H9 (cell line): Measurements from ENCODE around the gene NEUROD1. TPM values are rescaled to one million over a fixed set of nuclear protein-coding genes. Genes with fewer than 3 reads are reported as not detected.

Experiments used
- DNase-seq: peaks from one replicate; pipeline ENCODE4 v3.0.0-alpha.2; 2017
- H2AFZ ChIP-seq: one replicate; pipeline ENCODE4 v1.6.1; 2013; ENCODE audit warnings: mild to moderate bottlenecking, low read length, control low read depth, moderate library complexity
- H2AK5ac ChIP-seq: 2 replicates; pipeline ENCODE4 v1.6.1; 2013; ENCODE audit warnings: low read length, control low read depth, mixed read lengths; ENCODE audit not compliant: insufficient read length
- H2BK120ac ChIP-seq: one replicate; pipeline ENCODE4 v1.6.1; 2013; ENCODE audit warnings: low read depth, mild to moderate bottlenecking, low read length, control low read depth, inconsistent platforms; ENCODE audit not compliant: poor library complexity, severe bottlenecking
- H2BK12ac ChIP-seq: 2 replicates; pipeline ENCODE4 v1.6.1; 2013; ENCODE audit warnings: low read length, control low read depth, mixed read lengths, low read depth; ENCODE audit not compliant: insufficient read length
- H2BK15ac ChIP-seq: 2 replicates; pipeline ENCODE4 v1.6.1; 2013; ENCODE audit warnings: low read depth, low read length, control low read depth
- H2BK20ac ChIP-seq: one replicate; pipeline ENCODE4 v1.6.1; 2013; ENCODE audit warnings: low read depth, mild to moderate bottlenecking, low read length, control low read depth, inconsistent platforms; ENCODE audit not compliant: poor library complexity, severe bottlenecking
- H2BK5ac ChIP-seq: 2 replicates; pipeline ENCODE4 v1.6.1; 2013; ENCODE audit warnings: low read length, control low read depth, mixed read lengths; ENCODE audit not compliant: insufficient read length
- H3K14ac ChIP-seq: 2 replicates; pipeline ENCODE4 v1.6.1; 2013; ENCODE audit warnings: low read length, control low read depth; ENCODE audit not compliant: insufficient read depth
- H3K18ac ChIP-seq: 2 replicates; pipeline ENCODE4 v1.6.1; 2013; ENCODE audit warnings: low read depth, mild to moderate bottlenecking, mixed read lengths, low read length, control low read depth; ENCODE audit not compliant: insufficient read length
- H3K23ac ChIP-seq: 2 replicates; pipeline ENCODE4 v1.6.1; 2013; ENCODE audit warnings: low read length, control low read depth, mixed read lengths, low read depth; ENCODE audit not compliant: insufficient read length
- H3K23me2 ChIP-seq: 2 replicates; pipeline ENCODE4 v1.6.1; 2013; ENCODE audit warnings: low read depth, mild to moderate bottlenecking, mixed read lengths, low read length, control low read depth; ENCODE audit not compliant: insufficient read length, poor library complexity, severe bottlenecking
- H3K27ac ChIP-seq: 2 replicates; pipeline ENCODE4 v1.5.1; 2013; ENCODE audit warnings: low read length, control low read depth, mixed read lengths, low read depth; ENCODE audit not compliant: insufficient read length
- H3K27me3 ChIP-seq: 2 replicates; pipeline ENCODE4 v1.6.1; 2013; ENCODE audit warnings: low read length, control low read depth, inconsistent platforms; ENCODE audit not compliant: insufficient read depth
- H3K4ac ChIP-seq: 2 replicates; pipeline ENCODE4 v1.6.1; 2013; ENCODE audit warnings: low read depth, mild to moderate bottlenecking, control low read depth, inconsistent platforms, low read length, moderate library complexity
- H3K4me1 ChIP-seq: 2 replicates; pipeline ENCODE4 v1.6.1; 2013; ENCODE audit warnings: low read length, control low read depth, inconsistent platforms; ENCODE audit not compliant: insufficient read depth
- H3K4me2 ChIP-seq: 2 replicates; pipeline ENCODE4 v1.6.1; 2013; ENCODE audit warnings: low read length, control low read depth, mixed read lengths; ENCODE audit not compliant: insufficient read length, insufficient read depth
- H3K56ac ChIP-seq: 2 replicates; pipeline ENCODE4 v1.6.1; 2013; ENCODE audit warnings: low read depth, mild to moderate bottlenecking, mixed read lengths, low read length, control low read depth; ENCODE audit not compliant: insufficient read length
- H3K79me1 ChIP-seq: 2 replicates; pipeline ENCODE4 v1.6.1; 2013; ENCODE audit warnings: low read depth, mild to moderate bottlenecking, moderate library complexity, low read length, control low read depth, inconsistent platforms; ENCODE audit not compliant: insufficient read depth, poor library complexity, severe bottlenecking
- H3K79me2 ChIP-seq: 2 replicates; pipeline ENCODE4 v1.6.1; 2013; ENCODE audit warnings: low read length, control low read depth, inconsistent platforms; ENCODE audit not compliant: insufficient read depth
- H3K9ac ChIP-seq: 2 replicates; pipeline ENCODE4 v1.6.1; 2013; ENCODE audit warnings: low read length, control low read depth, mixed read lengths; ENCODE audit not compliant: insufficient read length; ENCODE audit errors: extremely low read depth
- H3K9me3 ChIP-seq: one replicate; pipeline ENCODE4 v1.6.1; 2013; ENCODE audit warnings: low read depth, low read length, inconsistent platforms; ENCODE audit not compliant: control insufficient read depth
- H3T11ph ChIP-seq: one replicate; pipeline ENCODE4 v1.6.1; 2013; ENCODE audit warnings: mild to moderate bottlenecking, low read length, control low read depth, inconsistent platforms
- H4K20me1 ChIP-seq: one replicate; pipeline ENCODE4 v1.6.1; 2013; ENCODE audit not compliant: control insufficient read depth, insufficient read length, insufficient read depth
- H4K5ac ChIP-seq: 2 replicates; pipeline ENCODE4 v1.6.1; 2013; ENCODE audit warnings: low read depth, mild to moderate bottlenecking, mixed read lengths, low read length, control low read depth; ENCODE audit not compliant: insufficient read length
- H4K8ac ChIP-seq: replicated peaks from 2 replicates; pipeline ENCODE4 v1.6.1; 2013; ENCODE audit warnings: low read length, control low read depth, mixed read lengths, low read depth; ENCODE audit not compliant: insufficient read length
- H4K91ac ChIP-seq: 2 replicates; pipeline ENCODE4 v1.6.1; 2013; ENCODE audit warnings: low read depth, mild to moderate bottlenecking, moderate library complexity, mixed read lengths, low read length, control low read depth; ENCODE audit not compliant: insufficient read length
- H3K27ac Mint-ChIP-seq, 3 experiments: 2 replicates in 2 of 3; 3 replicates in 1 of 3; pipeline ENCODE4 v1.8.0; 2020 to 2021; ENCODE audit warnings: mixed read lengths in 3 of 3, mild to moderate bottlenecking in 1 of 3, moderate library complexity in 1 of 3
- H3K27me3 Mint-ChIP-seq: 2 replicates; pipeline ENCODE4 v1.8.0; 2021; ENCODE audit warnings: low read depth, mild to moderate bottlenecking, moderate library complexity, mixed read lengths
- H3K36me3 Mint-ChIP-seq, 3 experiments: 2 replicates in 2 of 3; 3 replicates in 1 of 3; pipeline ENCODE4 v1.8.0; 2020 to 2021; ENCODE audit warnings: low read depth in 3 of 3, mixed read lengths in 3 of 3; ENCODE audit not compliant: insufficient read depth in 1 of 3
- H3K4me1 Mint-ChIP-seq, 2 experiments: 2 replicates each; pipeline ENCODE4 v1.8.0; 2020; ENCODE audit warnings: mixed read lengths in 2 of 2
- H3K4me3 Mint-ChIP-seq, 2 experiments: 2 replicates in 1 of 2; 3 replicates in 1 of 2; pipeline ENCODE4 v1.8.0; 2020 to 2021; ENCODE audit warnings: mild to moderate bottlenecking in 2 of 2, mixed read lengths in 2 of 2, moderate library complexity in 1 of 2
- H3K9me3 Mint-ChIP-seq, 2 experiments: 2 replicates in 1 of 2; 3 replicates in 1 of 2; pipeline ENCODE4 v1.8.0; 2020; ENCODE audit warnings: mild to moderate bottlenecking in 2 of 2, mixed read lengths in 2 of 2, moderate library complexity in 1 of 2
- WGBS: extraction: QIAGEN DNeasy Blood & Tissue Kit; methylation state at CpG from one replicate; pipeline ENCODE4 v1.1.7; 2013; ENCODE audit warnings: missing lambda C conversion rate, low lambda C conversion rate, mixed read lengths; ENCODE audit not compliant: insufficient read length; ENCODE audit errors: extremely low coverage; 5-methylcytosine and 5-hydroxymethylcytosine counted together
- total RNA-seq: library from RNA; stranded (reverse); gene quantifications from 2 replicates; pipeline ENCODE4 v1.2.1, GENCODE V29; 2021
- TF ChIP-seq, protein P1 (sequence below): fragments of 200-600 bp; sonication (generic); conservative IDR thresholded peaks from 3 replicates; pipeline ENCODE4 v1.8.0; 2021; ENCODE audit warnings: antibody characterized with exemption, mild to moderate bottlenecking

Gene NEUROD1
- total RNA-seq, 1 experiment from 2014 or later: not detected

DNA sequence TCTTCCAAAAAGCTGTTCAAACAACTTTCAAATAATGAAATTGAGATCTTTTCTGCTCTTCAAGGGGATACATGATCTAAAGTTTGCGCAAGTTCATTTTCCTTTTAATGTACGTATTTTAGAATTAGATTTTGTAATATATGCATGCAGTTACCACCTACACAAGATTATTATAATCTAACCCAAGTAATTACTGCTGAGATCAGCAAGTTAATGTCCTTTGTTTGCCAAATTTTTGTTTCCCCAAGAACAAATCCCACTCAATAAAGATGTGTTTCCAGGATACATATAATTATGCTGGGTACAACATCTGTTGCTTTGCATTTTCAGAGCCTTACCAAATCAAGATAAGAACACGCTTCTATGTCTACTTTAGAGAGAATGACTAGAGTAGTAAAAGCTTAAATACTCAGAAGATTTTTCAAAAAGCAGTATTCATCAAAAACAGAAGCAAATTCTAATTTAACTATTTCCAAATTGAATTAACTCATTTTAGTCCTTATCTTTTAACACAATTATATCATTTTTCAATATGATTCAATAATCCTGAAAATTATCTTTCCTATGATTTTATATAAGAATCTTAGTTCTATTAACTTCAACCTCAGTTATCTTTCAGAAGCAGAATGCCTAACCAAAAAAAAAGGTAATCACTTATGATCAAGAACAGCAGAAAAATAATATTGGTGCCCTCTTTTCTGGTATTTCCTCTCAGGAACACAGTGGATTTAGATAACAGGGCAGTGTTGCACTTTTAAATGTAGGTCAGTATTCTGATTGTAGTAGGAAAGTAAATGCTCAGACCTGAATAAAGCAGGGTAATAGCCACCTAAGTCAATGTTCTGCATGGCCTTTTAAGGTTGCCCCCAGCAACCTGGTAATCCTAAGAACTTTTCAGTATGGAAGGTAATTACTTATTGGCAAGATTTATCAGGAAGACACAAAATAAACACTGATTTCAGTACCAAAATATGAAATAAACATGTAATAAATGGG lies 51.4 kb downstream of the NEUROD1 start:
- Mint-ChIP-seq H3K9me3 (no peaks in the 10 kb centered on the region; a peak in 1 of 5 replicates), H3K27me3 (peaks cover 15% of the 10 kb centered on the region), H3K27ac (no peak overlapping the region), H3K36me3 (no peaks in the 10 kb centered on the region), H3K4me3 (no peak overlapping the region), H3K4me1 (peaks cover 5 to 9% of the 10 kb centered on the region in 2 experiments; a peak in 3 of 4 replicates)
- no peak for DNase-seq
- H2AK5ac ChIP-seq: no peak overlapping the region
- H3K79me2 ChIP-seq: no peaks in the 10 kb centered on the region
- H3K23me2 ChIP-seq: no peaks in the 10 kb centered on the region
- no peak overlapping the region for H2BK15ac ChIP-seq
- H3K9me3 ChIP-seq: no peaks in the 10 kb centered on the region
- H3T11ph ChIP-seq: no peak overlapping the region
- no peak overlapping the region for H3K27ac ChIP-seq
- no peak overlapping the region for H2AFZ ChIP-seq
- no peak overlapping the region for H4K91ac ChIP-seq
- H4K5ac ChIP-seq: no peak overlapping the region
- H3K79me1 ChIP-seq: no peaks in the 10 kb centered on the region
- no peak overlapping the region for H3K23ac ChIP-seq
- no peak overlapping the region for H3K4ac ChIP-seq
- H4K20me1 ChIP-seq: no peaks in the 10 kb centered on the region
- H3K14ac ChIP-seq: no peak overlapping the region
- no peak overlapping the region for H3K9ac ChIP-seq
- TF ChIP-seq, protein P1, sequence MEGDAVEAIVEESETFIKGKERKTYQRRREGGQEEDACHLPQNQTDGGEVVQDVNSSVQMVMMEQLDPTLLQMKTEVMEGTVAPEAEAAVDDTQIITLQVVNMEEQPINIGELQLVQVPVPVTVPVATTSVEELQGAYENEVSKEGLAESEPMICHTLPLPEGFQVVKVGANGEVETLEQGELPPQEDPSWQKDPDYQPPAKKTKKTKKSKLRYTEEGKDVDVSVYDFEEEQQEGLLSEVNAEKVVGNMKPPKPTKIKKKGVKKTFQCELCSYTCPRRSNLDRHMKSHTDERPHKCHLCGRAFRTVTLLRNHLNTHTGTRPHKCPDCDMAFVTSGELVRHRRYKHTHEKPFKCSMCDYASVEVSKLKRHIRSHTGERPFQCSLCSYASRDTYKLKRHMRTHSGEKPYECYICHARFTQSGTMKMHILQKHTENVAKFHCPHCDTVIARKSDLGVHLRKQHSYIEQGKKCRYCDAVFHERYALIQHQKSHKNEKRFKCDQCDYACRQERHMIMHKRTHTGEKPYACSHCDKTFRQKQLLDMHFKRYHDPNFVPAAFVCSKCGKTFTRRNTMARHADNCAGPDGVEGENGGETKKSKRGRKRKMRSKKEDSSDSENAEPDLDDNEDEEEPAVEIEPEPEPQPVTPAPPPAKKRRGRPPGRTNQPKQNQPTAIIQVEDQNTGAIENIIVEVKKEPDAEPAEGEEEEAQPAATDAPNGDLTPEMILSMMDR: no peak
- no peak overlapping the region for H3K18ac ChIP-seq
- H3K4me2 ChIP-seq: no peak overlapping the region
- H2BK12ac ChIP-seq: no peak overlapping the region
- no peaks in the 10 kb centered on the region for H3K4me1 ChIP-seq
- no peak overlapping the region for H2BK5ac ChIP-seq
- no peak overlapping the region for H2BK120ac ChIP-seq
- WGBS: no CpG with 5 or more reads among the region's 3 CpGs
- H2BK20ac ChIP-seq: no peak overlapping the region
- no peak overlapping the region for H4K8ac ChIP-seq
- H3K56ac ChIP-seq: no peak overlapping the region
- H3K27me3 ChIP-seq: no peaks in the 10 kb centered on the region
